WTC11 (cell line): ENCODE results near the gene DDX25. TPM values are rescaled to one million over a fixed set of nuclear protein-coding genes. Genes with fewer than 3 reads are reported as not detected.

Source experiments
- ATAC-seq: fragments of 200-7000 bp; cut with Tn5 transposase; 2 replicates; pipeline ENCODE4 v1.10.0; 2021; ENCODE audit warnings: mild to moderate bottlenecking, moderate library complexity
- CTCF ChIA-PET: fragments of 300-600 bp; sonication (Branson Sonifier 250); formaldehyde crosslinking; loops from one replicate; lab custom pipeline; 2021; ENCODE audit warnings: antibody characterized with exemption; lab: Charles Lee
- POLR2A ChIA-PET: fragments of 350-600 bp; sonication (Branson Sonifier 250); formaldehyde crosslinking; loops from one replicate; lab custom pipeline; 2021; ENCODE audit warnings: antibody characterized with exemption; lab: Charles Lee
- DNase-seq: peaks from one replicate; pipeline ENCODE4 v3.0.0; 2021; ENCODE audit warnings: low spot score
- H3K27ac Mint-ChIP-seq: 2 replicates; pipeline ENCODE4 v1.8.0; 2021; ENCODE audit warnings: mixed read lengths
- H3K27me3 Mint-ChIP-seq: 2 replicates; pipeline ENCODE4 v1.8.0; 2021; ENCODE audit warnings: low read depth, mild to moderate bottlenecking, moderate library complexity, mixed read lengths
- H3K36me3 Mint-ChIP-seq: 2 replicates; pipeline ENCODE4 v1.8.0; 2021; ENCODE audit warnings: mixed read lengths
- H3K4me1 Mint-ChIP-seq: 2 replicates; pipeline ENCODE4 v1.8.0; 2022; ENCODE audit warnings: mixed read lengths
- H3K4me3 Mint-ChIP-seq: 2 replicates; pipeline ENCODE4 v1.8.0; 2021; ENCODE audit warnings: mild to moderate bottlenecking, moderate library complexity, mixed read lengths
- H3K9me3 Mint-ChIP-seq: 2 replicates; pipeline ENCODE4 v1.8.0; 2021; ENCODE audit warnings: mixed read lengths
- CDX4 ChIP-seq: fragments of 250-450 bp; sonication (Bioruptor Pico); IDR thresholded peaks from 2 replicates; pipeline ENCODE4 v1.9.0; 2021; ENCODE audit warnings: moderate library complexity, mild to moderate bottlenecking, inconsistent platforms, borderline replicate concordance
- E2F1 ChIP-seq: sonication (generic); formaldehyde crosslinking; IDR thresholded peaks from 2 replicates; pipeline ENCODE4 v1.8.0; 2022; ENCODE audit warnings: mild to moderate bottlenecking, missing genetic modification reagents
- FOXP1 ChIP-seq: sonication (generic); formaldehyde crosslinking; IDR thresholded peaks from 2 replicates; pipeline ENCODE4 v1.8.0; 2022; ENCODE audit warnings: missing genetic modification reagents, mild to moderate bottlenecking, moderate library complexity, borderline replicate concordance
- HMGXB4 ChIP-seq: sonication (generic); formaldehyde crosslinking; IDR thresholded peaks from 2 replicates; pipeline ENCODE4 v1.8.1; 2023; ENCODE audit warnings: mild to moderate bottlenecking, moderate library complexity, missing genetic modification reagents
- JAZF1 ChIP-seq: fragments of 250-450 bp; sonication (Bioruptor Pico); IDR thresholded peaks from 2 replicates; pipeline ENCODE4 v1.9.0; 2021; ENCODE audit warnings: moderate library complexity, mild to moderate bottlenecking, inconsistent platforms
- OVOL2 ChIP-seq: fragments of 250-450 bp; sonication (Bioruptor Pico); IDR thresholded peaks from 2 replicates; pipeline ENCODE4 v1.9.0; 2021; ENCODE audit warnings: mild to moderate bottlenecking, borderline replicate concordance
- USF2 ChIP-seq: sonication (generic); formaldehyde crosslinking; IDR thresholded peaks from 2 replicates; pipeline ENCODE4 v1.8.1; 2023; ENCODE audit warnings: mild to moderate bottlenecking, missing genetic modification reagents, moderate library complexity
- ZBTB21 ChIP-seq: sonication (generic); formaldehyde crosslinking; IDR thresholded peaks from 2 replicates; pipeline ENCODE4 v1.8.1; 2023; ENCODE audit warnings: mild to moderate bottlenecking, missing genetic modification reagents, borderline replicate concordance
- ZNF121 ChIP-seq: sonication (generic); formaldehyde crosslinking; IDR thresholded peaks from 2 replicates; pipeline ENCODE4 v1.8.0; 2023; ENCODE audit warnings: missing genetic modification reagents
- total RNA-seq: library from RNA; stranded (reverse); gene quantifications from 3 replicates; pipeline ENCODE4 v1.2.3, GENCODE V29; 2021
- TF ChIP-seq, protein P1 (sequence below): sonication (generic); formaldehyde crosslinking; IDR thresholded peaks from 2 replicates; pipeline ENCODE4 v1.8.1; 2023; ENCODE audit warnings: mild to moderate bottlenecking, missing genetic modification reagents, borderline replicate concordance

The DDX25 gene
- total RNA-seq, 1 experiment from 2014 or later: 17.5 TPM

GRCh38 chr11:125958872-125959400 is 54.6 kb downstream of the DDX25 start (continued):
- TF ChIP-seq HMGXB4 (CRISPR knock-in tag) (no peak), OVOL2 (CRISPR knock-in tag) (no peak), ZNF121 (CRISPR knock-in tag) (no peak)
- TF ChIP-seq, protein P1, sequence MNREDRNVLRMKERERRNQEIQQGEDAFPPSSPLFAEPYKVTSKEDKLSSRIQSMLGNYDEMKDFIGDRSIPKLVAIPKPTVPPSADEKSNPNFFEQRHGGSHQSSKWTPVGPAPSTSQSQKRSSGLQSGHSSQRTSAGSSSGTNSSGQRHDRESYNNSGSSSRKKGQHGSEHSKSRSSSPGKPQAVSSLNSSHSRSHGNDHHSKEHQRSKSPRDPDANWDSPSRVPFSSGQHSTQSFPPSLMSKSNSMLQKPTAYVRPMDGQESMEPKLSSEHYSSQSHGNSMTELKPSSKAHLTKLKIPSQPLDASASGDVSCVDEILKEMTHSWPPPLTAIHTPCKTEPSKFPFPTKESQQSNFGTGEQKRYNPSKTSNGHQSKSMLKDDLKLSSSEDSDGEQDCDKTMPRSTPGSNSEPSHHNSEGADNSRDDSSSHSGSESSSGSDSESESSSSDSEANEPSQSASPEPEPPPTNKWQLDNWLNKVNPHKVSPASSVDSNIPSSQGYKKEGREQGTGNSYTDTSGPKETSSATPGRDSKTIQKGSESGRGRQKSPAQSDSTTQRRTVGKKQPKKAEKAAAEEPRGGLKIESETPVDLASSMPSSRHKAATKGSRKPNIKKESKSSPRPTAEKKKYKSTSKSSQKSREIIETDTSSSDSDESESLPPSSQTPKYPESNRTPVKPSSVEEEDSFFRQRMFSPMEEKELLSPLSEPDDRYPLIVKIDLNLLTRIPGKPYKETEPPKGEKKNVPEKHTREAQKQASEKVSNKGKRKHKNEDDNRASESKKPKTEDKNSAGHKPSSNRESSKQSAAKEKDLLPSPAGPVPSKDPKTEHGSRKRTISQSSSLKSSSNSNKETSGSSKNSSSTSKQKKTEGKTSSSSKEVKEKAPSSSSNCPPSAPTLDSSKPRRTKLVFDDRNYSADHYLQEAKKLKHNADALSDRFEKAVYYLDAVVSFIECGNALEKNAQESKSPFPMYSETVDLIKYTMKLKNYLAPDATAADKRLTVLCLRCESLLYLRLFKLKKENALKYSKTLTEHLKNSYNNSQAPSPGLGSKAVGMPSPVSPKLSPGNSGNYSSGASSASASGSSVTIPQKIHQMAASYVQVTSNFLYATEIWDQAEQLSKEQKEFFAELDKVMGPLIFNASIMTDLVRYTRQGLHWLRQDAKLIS: no peak

DNA sequence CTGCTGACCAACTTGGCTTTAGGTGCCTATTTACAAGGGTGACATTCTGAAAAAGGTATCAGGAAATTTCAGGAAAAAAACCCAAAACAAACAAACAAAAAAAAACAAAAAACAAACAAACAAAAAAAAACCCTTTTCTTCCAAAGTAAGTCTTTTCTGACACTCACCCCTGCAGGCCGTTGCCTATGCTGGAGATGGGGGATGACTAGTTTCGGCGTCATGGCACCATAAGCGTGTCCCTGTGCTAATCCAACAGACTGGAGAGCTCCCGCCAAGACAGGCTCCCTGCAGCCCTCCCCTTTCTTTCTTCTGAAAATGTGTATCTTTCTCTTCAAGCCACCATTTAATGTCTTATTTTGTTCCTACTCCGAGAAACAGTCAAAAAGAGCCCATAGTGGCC is 55.2 kb downstream of the DDX25 start:
- Mint-ChIP-seq H3K36me3 (peaks cover 36% of the 10 kb centered on the region), H3K4me3 (no peak overlapping the region), H3K4me1 (peaks cover 13% of the 10 kb centered on the region), H3K27me3 (no peaks in the 10 kb centered on the region), H3K27ac (no peak overlapping the region), H3K9me3 (peaks cover 20% of the 10 kb centered on the region)
- POLR2A ChIA-PET: no interaction called here
- DNase-seq: no peak
- CTCF ChIA-PET: no interaction called here
- no peak for TF ChIP-seq FOXP1 (CRISPR knock-in tag)
- no peak for TF ChIP-seq ZBTB21 (CRISPR knock-in tag)
- no peak for TF ChIP-seq USF2
- no peak for ATAC-seq

DNA sequence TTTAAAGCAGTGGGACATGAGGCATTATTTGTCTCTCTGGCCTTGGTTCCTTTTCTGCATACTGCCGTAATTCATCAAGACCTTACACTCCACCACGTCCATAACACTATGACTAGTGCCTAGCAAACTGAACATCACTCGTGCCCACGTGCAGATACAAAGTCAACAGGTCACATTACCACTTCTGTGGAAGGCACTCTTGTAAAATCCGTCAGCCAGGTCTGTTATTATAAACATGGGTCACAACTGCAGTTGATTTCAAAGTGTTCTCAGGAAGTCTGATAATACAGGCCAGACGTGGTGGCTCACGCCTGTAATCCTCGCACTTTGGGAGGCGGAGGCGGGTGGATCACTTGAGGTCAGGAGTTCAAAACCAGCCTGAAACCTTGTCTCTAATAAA is 55.6 kb downstream of the DDX25 start:
- no peak for ATAC-seq
- Mint-ChIP-seq H3K9me3 (peaks cover 20% of the 10 kb centered on the region), H3K4me3 (no peak overlapping the region), H3K36me3 (peaks cover 36% of the 10 kb centered on the region), H3K27ac (no peak overlapping the region), H3K4me1 (peaks cover 13% of the 10 kb centered on the region), H3K27me3 (no peaks in the 10 kb centered on the region)
- DNase-seq: no peak
- ChIA-PET CTCF (no interaction called here), POLR2A (no interaction called here)
- TF ChIP-seq CDX4: no peak

GRCh38 chr11:125960771-125961170 is 56.5 kb downstream of the DDX25 start:
- ChIA-PET POLR2A (no interaction called here), CTCF (interaction anchor here (1.1 kb wide), 1 partner anchor 24 kb away, joined by 3 read pairs; no protein-coding TSS in a partner anchor)
- H3K4me1 Mint-ChIP-seq: peaks cover 13% of the 10 kb centered on the region
- peak; percentile 75 for ATAC-seq
- H3K27ac Mint-ChIP-seq: peak overlapping the region; percentile 39
- H3K9me3 Mint-ChIP-seq: peaks cover 20% of the 10 kb centered on the region
- H3K27me3 Mint-ChIP-seq: no peaks in the 10 kb centered on the region
- H3K36me3 Mint-ChIP-seq: peaks cover 36% of the 10 kb centered on the region
- H3K4me3 Mint-ChIP-seq: no peak overlapping the region
- TF ChIP-seq JAZF1 (CRISPR knock-in tag) (no peak), E2F1 (CRISPR knock-in tag) (no peak)
- no peak for DNase-seq
